ENCODE measurements around the gene RAB7B. TPM values are rescaled to one million over a fixed set of nuclear protein-coding genes. Genes with fewer than 3 reads are reported as not detected.

RAB7B gene
- total and polyA plus RNA-seq, 2 of the 4 experiments (the other 2 are of a cell fraction) = 9.1 to 14.7 TPM

DNA sequence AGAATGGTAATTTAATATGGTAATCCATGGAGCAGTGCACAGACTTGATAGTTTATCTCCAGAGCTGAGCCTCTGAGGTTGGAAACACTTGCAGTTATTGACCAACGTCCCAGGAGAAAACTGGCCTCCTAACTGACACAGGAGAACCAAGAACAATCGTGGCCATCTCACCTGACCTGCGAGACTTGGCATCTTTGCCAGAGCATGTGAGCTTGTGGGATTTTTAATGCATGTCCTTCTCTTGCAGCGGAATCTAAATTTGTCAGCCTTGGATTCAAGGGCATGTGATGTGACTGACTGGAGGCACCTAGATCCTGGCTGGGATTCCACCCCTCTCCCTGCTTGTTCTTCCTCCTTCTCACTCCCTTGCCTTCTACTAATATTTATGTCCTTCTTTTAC lies 32.1 kb downstream of the RAB7B start:
- no peak overlapping the region for H2AFZ ChIP-seq (replicated peaks; ENCODE audit: low read length, poor library complexity)
- peaks cover 18% of the 10 kb centered on the region for H3K27me3 ChIP-seq (ENCODE audit: control insufficient read depth, insufficient read depth, low read length)
- H3K4me3 ChIP-seq (ENCODE audit: insufficient read depth, low read depth, low read length) = no peak overlapping the region
- H3K27ac ChIP-seq (ENCODE audit: insufficient read depth, low read length) = no peak overlapping the region
- in situ Hi-C loops (cut with MboI; ENCODE audit: low sequenced_read_pairs) = no loop called here
- TF ChIP-seq POLR2A (IDR thresholded peaks at IDR 0.05; ENCODE audit: low read depth, low read length) = no peak
- no peak for TF ChIP-seq RFX5 (IDR thresholded peaks at IDR 0.05; ENCODE audit: low read depth, low read length)
- TF ChIP-seq, protein P1, sequence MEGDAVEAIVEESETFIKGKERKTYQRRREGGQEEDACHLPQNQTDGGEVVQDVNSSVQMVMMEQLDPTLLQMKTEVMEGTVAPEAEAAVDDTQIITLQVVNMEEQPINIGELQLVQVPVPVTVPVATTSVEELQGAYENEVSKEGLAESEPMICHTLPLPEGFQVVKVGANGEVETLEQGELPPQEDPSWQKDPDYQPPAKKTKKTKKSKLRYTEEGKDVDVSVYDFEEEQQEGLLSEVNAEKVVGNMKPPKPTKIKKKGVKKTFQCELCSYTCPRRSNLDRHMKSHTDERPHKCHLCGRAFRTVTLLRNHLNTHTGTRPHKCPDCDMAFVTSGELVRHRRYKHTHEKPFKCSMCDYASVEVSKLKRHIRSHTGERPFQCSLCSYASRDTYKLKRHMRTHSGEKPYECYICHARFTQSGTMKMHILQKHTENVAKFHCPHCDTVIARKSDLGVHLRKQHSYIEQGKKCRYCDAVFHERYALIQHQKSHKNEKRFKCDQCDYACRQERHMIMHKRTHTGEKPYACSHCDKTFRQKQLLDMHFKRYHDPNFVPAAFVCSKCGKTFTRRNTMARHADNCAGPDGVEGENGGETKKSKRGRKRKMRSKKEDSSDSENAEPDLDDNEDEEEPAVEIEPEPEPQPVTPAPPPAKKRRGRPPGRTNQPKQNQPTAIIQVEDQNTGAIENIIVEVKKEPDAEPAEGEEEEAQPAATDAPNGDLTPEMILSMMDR (conservative IDR thresholded peaks at IDR 0.05; ENCODE audit: low read depth, low read length) = no peak
- TF ChIP-seq, protein P2, sequence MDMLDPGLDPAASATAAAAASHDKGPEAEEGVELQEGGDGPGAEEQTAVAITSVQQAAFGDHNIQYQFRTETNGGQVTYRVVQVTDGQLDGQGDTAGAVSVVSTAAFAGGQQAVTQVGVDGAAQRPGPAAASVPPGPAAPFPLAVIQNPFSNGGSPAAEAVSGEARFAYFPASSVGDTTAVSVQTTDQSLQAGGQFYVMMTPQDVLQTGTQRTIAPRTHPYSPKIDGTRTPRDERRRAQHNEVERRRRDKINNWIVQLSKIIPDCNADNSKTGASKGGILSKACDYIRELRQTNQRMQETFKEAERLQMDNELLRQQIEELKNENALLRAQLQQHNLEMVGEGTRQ (IDR thresholded peaks at IDR 0.05; ENCODE audit: low read depth, low read length) = no peak
- TF ChIP-seq MAFK (IDR thresholded peaks at IDR 0.05; ENCODE audit: low read depth, low read length) = no peak
- TF ChIP-seq SMC3 (IDR thresholded peaks at IDR 0.05; ENCODE audit: low read depth, low read length) = no peak
- TF ChIP-seq MXI1 (IDR thresholded peaks at IDR 0.05; ENCODE audit: borderline replicate concordance, low read depth, low read length) = no peak
- no peak for TF ChIP-seq CEBPB (IDR thresholded peaks at IDR 0.05; ENCODE audit: low read depth, low read length)
- TF ChIP-seq NFE2L2 (IDR thresholded peaks at IDR 0.05; ENCODE audit: low read depth, low read length) = no peak
- TF ChIP-seq RCOR1 (IDR thresholded peaks at IDR 0.05; ENCODE audit: insufficient replicate concordance, low read length) = no peak
- TF ChIP-seq CHD1 (IDR thresholded peaks at IDR 0.05; ENCODE audit: low read depth, low read length) = no peak
- TF ChIP-seq RAD21 (IDR thresholded peaks at IDR 0.05; ENCODE audit: low read length) = no peak
- TF ChIP-seq MAZ (IDR thresholded peaks at IDR 0.05; ENCODE audit: borderline replicate concordance, low read depth, low read length) = no peak
- peaks cover 27% of the 10 kb centered on the region for H3K9me1 ChIP-seq (ENCODE audit: insufficient read depth, low read length)
- no peak overlapping the region for H2BK15ac ChIP-seq (ENCODE audit: low read depth, low read length)
- H4K91ac ChIP-seq (ENCODE audit: insufficient read depth, low read depth, low read length) = no peak overlapping the region
- no peak overlapping the region for H2BK5ac ChIP-seq (ENCODE audit: low read depth, low read length, poor library complexity, severe bottlenecking)
- H2BK120ac ChIP-seq (ENCODE audit: low read depth, low read length) = no peak overlapping the region
- dilution Hi-C loops (cut with HindIII; ENCODE audit: low sequenced_read_pairs, unreplicated experiment) = no loop called here
- DNase-seq (no peak), ATAC-seq (ENCODE audit: low read depth) (no peak)
- no peaks in the 10 kb centered on the region for H3K4me1 ChIP-seq (ENCODE audit: control insufficient read depth, insufficient read depth, low read length)
- no peaks in the 10 kb centered on the region for H3K36me3 ChIP-seq (ENCODE audit: control insufficient read depth, insufficient read depth, low read length)
- intact Hi-C loops (cut with micrococcal nuclease) = loop anchor here (10.0 kb wide), 1 partner anchor 376 kb away; no protein-coding TSS in a partner anchor
- CTCF ChIA-PET = interaction anchor here (2.5 kb wide), 1 partner anchor 179 kb away, joined by 9 read pairs; no protein-coding TSS in a partner anchor
- H4K8ac ChIP-seq (ENCODE audit: low read depth in 2 of 2, low read length in 2 of 2) = no peak overlapping the region
- H2AK5ac ChIP-seq (ENCODE audit: low read depth, low read length) = no peak overlapping the region
- H3K14ac ChIP-seq (replicated peaks; ENCODE audit: low read depth, low read length) = no peak overlapping the region
- no peaks in the 10 kb centered on the region for H3K79me1 ChIP-seq (ENCODE audit: low read depth in 1 of 2, low read length in 2 of 2)
- H3K4me2 ChIP-seq (ENCODE audit: low read depth, low read length) = no peak overlapping the region
- no peaks in the 10 kb centered on the region for H3K9me3 ChIP-seq (ENCODE audit: control insufficient read depth, insufficient read depth, low read length)
- H2BK20ac ChIP-seq (ENCODE audit: low read depth, low read length) = no peak overlapping the region
- H3K56ac ChIP-seq (ENCODE audit: extremely low read depth, insufficient read depth, low read length) = no peak overlapping the region
- BruUV-seq (replicated peaks) = no TSS peak
- POLR2A ChIA-PET (ENCODE audit: unreplicated experiment) = no interaction called here
- H3K9ac ChIP-seq (ENCODE audit: low read depth, low read length) = no peak overlapping the region
- H4K20me1 ChIP-seq (ENCODE audit: insufficient read depth, low read length) = no peaks in the 10 kb centered on the region; the same call in 1 of the 2 replicates
- H3K18ac ChIP-seq (ENCODE audit: low read depth, low read length) = no peak overlapping the region
- no peak overlapping the region for H3K23ac ChIP-seq (ENCODE audit: low read depth, low read length)
- no peak overlapping the region for H2AK9ac ChIP-seq (replicated peaks; ENCODE audit: low read depth, low read length, poor library complexity)
- H4K5ac ChIP-seq (ENCODE audit: low read depth, low read length) = no peak overlapping the region
- no peak overlapping the region for H3K4ac ChIP-seq (ENCODE audit: low read depth, low read length)
- 79% methylated on average over 3 of the region's 4 CpGs; no CpG with 5 or more reads in 1 of the 2 experiments for WGBS, 2 experiments (ENCODE audit: extremely low coverage in 2 of 2, insufficient read length in 1 of 2)

All from IMR-90 (cell line).